ENCODE data around the gene ATP1B4. TPM values are rescaled to one million over a fixed set of nuclear protein-coding genes. Genes with fewer than 3 reads are reported as not detected.

Gene ATP1B4
- total and polyA plus RNA-seq, 8 donors = 0.04 to 0.08 (median 0.04) TPM; not detected in 5

DNA sequence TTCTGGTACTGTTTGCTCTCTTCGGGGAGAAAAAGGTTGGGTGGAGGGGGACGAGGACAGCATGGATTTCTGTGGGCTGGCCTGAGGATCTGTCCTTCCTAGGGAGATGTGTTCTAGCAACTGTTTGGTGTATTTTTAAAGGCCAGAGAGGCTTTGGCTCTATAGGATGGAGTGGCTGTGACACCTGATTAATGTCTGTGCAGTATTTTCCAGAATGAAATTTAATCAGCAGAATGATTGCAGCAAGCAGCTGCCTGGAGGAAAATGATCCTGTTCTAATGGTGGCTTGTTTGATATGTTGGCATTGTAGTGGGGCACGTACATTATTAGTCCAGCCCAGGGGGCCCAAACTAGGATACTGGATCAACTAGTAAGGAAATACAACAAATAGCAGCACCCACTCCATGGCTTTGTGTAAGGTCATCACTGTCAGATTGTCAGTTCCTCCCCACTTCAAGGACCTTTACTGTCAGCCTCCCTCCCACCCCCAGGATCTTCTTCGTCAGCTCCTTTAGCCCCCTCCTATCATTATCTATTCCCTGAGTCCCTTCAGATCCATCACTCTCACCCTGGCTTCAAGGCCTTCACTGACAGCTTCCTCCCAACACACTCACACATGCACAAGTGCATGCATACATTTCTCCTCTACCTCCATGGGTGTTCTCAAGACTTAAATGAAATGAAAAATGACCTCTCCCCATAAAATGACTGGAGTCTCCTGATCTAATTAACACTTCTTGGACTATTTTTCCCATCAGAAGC is 40.2 kb upstream of the ATP1B4 start:
- H3K27ac ChIP-seq = no peak overlapping the region
- no peaks in the 10 kb centered on the region for H3K27me3 ChIP-seq
- no peak for ATAC-seq
- H3K4me3 ChIP-seq = no peak overlapping the region
- DNase-seq = no peak
- no peaks in the 10 kb centered on the region for H3K9me3 ChIP-seq
- TF ChIP-seq, protein P1, sequence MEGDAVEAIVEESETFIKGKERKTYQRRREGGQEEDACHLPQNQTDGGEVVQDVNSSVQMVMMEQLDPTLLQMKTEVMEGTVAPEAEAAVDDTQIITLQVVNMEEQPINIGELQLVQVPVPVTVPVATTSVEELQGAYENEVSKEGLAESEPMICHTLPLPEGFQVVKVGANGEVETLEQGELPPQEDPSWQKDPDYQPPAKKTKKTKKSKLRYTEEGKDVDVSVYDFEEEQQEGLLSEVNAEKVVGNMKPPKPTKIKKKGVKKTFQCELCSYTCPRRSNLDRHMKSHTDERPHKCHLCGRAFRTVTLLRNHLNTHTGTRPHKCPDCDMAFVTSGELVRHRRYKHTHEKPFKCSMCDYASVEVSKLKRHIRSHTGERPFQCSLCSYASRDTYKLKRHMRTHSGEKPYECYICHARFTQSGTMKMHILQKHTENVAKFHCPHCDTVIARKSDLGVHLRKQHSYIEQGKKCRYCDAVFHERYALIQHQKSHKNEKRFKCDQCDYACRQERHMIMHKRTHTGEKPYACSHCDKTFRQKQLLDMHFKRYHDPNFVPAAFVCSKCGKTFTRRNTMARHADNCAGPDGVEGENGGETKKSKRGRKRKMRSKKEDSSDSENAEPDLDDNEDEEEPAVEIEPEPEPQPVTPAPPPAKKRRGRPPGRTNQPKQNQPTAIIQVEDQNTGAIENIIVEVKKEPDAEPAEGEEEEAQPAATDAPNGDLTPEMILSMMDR (IDR thresholded peaks at IDR 0.05) = no peak
- H3K36me3 ChIP-seq = no peaks in the 10 kb centered on the region
- no peaks in the 10 kb centered on the region for H3K4me1 ChIP-seq
- intact Hi-C loops (cut with DNase I) = no loop called here

DNA sequence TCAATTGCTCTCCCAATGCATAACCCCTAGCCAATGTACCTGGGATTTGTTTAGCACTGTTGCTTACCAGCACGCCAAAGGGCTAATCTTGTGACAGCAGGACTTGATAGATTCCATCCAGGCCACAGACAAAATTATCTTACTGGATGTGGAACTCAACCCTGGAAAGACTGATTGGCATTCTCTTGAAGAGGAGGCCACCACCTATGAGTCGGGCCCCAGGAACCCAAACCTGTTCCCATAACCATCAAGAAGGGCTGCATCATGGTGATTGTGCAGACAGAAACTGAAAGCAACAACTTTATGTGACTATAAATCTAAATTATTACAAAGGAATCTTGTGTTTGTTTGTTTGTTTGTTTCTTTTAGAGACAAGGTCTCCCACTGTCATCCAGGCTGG is 30.8 kb upstream of the ATP1B4 start:
- no peaks in the 10 kb centered on the region for H3K9me3 ChIP-seq
- H3K27me3 ChIP-seq = no peaks in the 10 kb centered on the region
- H3K36me3 ChIP-seq = no peaks in the 10 kb centered on the region
- H3K4me3 ChIP-seq = no peak overlapping the region
- H3K4me1 ChIP-seq = no peaks in the 10 kb centered on the region
- DNase-seq (no peak), ATAC-seq (no peak)
- intact Hi-C loops (cut with DNase I) = no loop called here
- no peak overlapping the region for H3K27ac ChIP-seq
- TF ChIP-seq, protein P1 (IDR thresholded peaks at IDR 0.05) = no peak

DNA sequence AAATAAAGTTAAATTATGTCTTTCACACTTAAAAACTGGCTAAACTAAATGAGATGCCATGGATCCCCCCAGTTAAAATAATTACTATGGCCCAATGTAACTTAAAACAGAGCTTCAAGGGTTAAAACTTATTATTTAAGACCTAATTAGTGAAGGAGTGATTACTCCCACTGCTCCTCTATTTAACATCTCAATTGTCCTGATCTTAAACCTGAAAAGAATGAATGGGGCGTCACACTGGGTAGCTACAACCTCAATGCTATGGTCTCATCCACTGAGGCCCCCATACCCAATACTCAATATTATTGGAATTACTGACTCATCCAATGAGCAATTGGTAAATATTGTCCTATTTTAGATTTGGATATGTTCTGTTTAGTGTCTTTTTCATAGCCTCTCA is 29.5 kb upstream of the ATP1B4 start:
- H3K9me3 ChIP-seq = peaks cover 0 to 10% of the 10 kb centered on the region in 2 donors
- H3K27me3 ChIP-seq = no peaks in the 10 kb centered on the region
- no peak overlapping the region for H3K4me3 ChIP-seq
- no peak for ATAC-seq
- H3K36me3 ChIP-seq = no peaks in the 10 kb centered on the region
- DNase-seq = no peak
- H3K4me1 ChIP-seq = no peaks in the 10 kb centered on the region
- intact Hi-C loops (cut with DNase I) = no loop called here
- TF ChIP-seq, protein P1 (IDR thresholded peaks at IDR 0.05) = no peak
- no peak overlapping the region for H3K27ac ChIP-seq

GRCh38 chrX:120334151-120334550 is 27.7 kb upstream of the ATP1B4 start:
- H3K4me1 ChIP-seq = no peaks in the 10 kb centered on the region
- no peak for ATAC-seq
- intact Hi-C loops (cut with DNase I) = no loop called here
- TF ChIP-seq, protein P1 (IDR thresholded peaks at IDR 0.05) = no peak
- no peak overlapping the region for H3K27ac ChIP-seq
- H3K9me3 ChIP-seq = peaks cover 0 to 14% of the 10 kb centered on the region in 2 donors
- no peaks in the 10 kb centered on the region for H3K27me3 ChIP-seq
- no peak for DNase-seq
- H3K36me3 ChIP-seq = no peaks in the 10 kb centered on the region
- H3K4me3 ChIP-seq = no peak overlapping the region

DNA sequence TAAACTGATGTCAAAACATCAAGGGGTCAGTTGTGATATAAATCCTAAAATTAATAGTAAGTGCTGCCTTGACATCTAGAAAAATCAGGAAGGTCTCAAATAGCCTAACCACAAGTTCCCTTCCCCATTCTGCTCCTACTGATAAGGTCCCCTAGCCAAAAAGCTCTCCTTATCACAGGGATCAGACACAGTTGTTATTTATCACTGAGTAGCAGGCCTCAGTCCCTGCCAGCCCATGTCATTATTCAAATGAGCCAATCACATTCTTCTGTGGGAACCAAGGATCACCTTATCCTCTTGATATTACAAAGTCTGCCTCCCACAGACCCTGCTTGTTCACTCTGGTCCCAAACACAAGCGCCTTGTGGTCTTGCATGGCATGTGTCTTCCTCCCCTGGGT is 27.3 kb upstream of the ATP1B4 start:
- Histone ChIP-seq H3K36me3 (no peaks in the 10 kb centered on the region), H3K27ac (no peak overlapping the region), H3K4me3 (no peak overlapping the region), H3K27me3 (no peaks in the 10 kb centered on the region), H3K9me3 (peaks cover 0 to 15% of the 10 kb centered on the region in 2 donors), H3K4me1 (no peaks in the 10 kb centered on the region)
- DNase-seq (no peak), ATAC-seq (no peak)
- intact Hi-C loops (cut with DNase I) = no loop called here
- TF ChIP-seq, protein P1 (IDR thresholded peaks at IDR 0.05) = no peak

Measured in left lung (tissue), 10 donors.